Left ventricle myocardium inferior (tissue), 1 donor: Measurements from ENCODE around the gene ARHGAP32. TPM values are rescaled to one million over a fixed set of nuclear protein-coding genes. Genes with fewer than 3 reads are reported as not detected.

Source experiments
- DNase-seq: peaks from one replicate; pipeline ENCODE4 v3.0.0-alpha.2; 2020
- H3K27ac ChIP-seq: fragments of 200-600 bp; replicated peaks from 2 replicates; pipeline ENCODE4 v1.8.0; 2021
- H3K27me3 ChIP-seq: fragments of 200-600 bp; 2 replicates; pipeline ENCODE4 v1.8.0; 2021; ENCODE audit warnings: low read depth
- H3K36me3 ChIP-seq: fragments of 200-600 bp; 2 replicates; pipeline ENCODE4 v1.8.0; 2021
- H3K4me1 ChIP-seq: fragments of 200-600 bp; 2 replicates; pipeline ENCODE4 v1.8.0; 2021
- H3K4me3 ChIP-seq: fragments of 200-600 bp; 2 replicates; pipeline ENCODE4 v1.8.0; 2021; ENCODE audit warnings: mild to moderate bottlenecking, moderate library complexity
- H3K9me3 ChIP-seq: fragments of 200-600 bp; replicated peaks from 2 replicates; pipeline ENCODE4 v1.8.0; 2021
- CTCF ChIP-seq: fragments of 200-600 bp; IDR thresholded peaks from 2 replicates; pipeline ENCODE4 v1.8.0; 2021; ENCODE audit warnings: antibody characterized with exemption, mild to moderate bottlenecking, borderline replicate concordance
- intact Hi-C: fragments of 100-400 bp; cut with micrococcal nuclease; formaldehyde crosslinking; loops from one replicate; pipeline ENCODE4 v1.11.0; 2022
- total RNA-seq: library from RNA; stranded (reverse); fragmentation: NEBNext Ultra II Directional; extraction: Animal tissue kit (Norgen Biotek cat#: 25700); gene quantifications from one replicate; pipeline ENCODE4 v1.2.1, GENCODE V29; 2021
- donor health status: DM: no; HTN: yes; CAD: no; lungs with severe emphysema.

The ARHGAP32 gene
- total RNA-seq, 1 donor from 2014 or later, result 5.3 TPM

- Histone ChIP-seq H3K27ac (peak overlapping the region; percentile 42), H3K4me3 (no peak overlapping the region), H3K36me3 (no peaks in the 10 kb centered on the region), H3K4me1 (peaks cover 20% of the 10 kb centered on the region), H3K9me3 (no peaks in the 10 kb centered on the region), H3K27me3 (no peaks in the 10 kb centered on the region)
- no peak for TF ChIP-seq CTCF
- DNase-seq, result peak; percentile 7
- intact Hi-C loops, result no loop called here
These were observed 277.0 kb downstream of the ARHGAP32 start for GRCh38 chr11:128915149-128915521.

Other genes with a start within 250 kb of the ARHGAP32 start
- gene TP53AIP1, start 249.5 kb downstream of the ARHGAP32 start, total RNA-seq, result not detected
- gene BARX2, start 183.5 kb upstream of the ARHGAP32 start, total RNA-seq, result not detected